HG03159 (cell line): ENCODE data around the gene ANGPT4.
"Not testable (repeated sequence)": the region's sequence is repeated elsewhere in the genome, so short reads cannot be mapped to it uniquely, and the experiment has no call there.

Experiments used
- ATAC-seq: cut with Tn5 transposase; IDR thresholded peaks from one replicate; pipeline ENCODE4 v1.9.1; 2021; ENCODE audit warnings: mild to moderate bottlenecking, moderate library complexity; ENCODE audit not compliant: unreplicated experiment

ANGPT4 gene

DNA sequence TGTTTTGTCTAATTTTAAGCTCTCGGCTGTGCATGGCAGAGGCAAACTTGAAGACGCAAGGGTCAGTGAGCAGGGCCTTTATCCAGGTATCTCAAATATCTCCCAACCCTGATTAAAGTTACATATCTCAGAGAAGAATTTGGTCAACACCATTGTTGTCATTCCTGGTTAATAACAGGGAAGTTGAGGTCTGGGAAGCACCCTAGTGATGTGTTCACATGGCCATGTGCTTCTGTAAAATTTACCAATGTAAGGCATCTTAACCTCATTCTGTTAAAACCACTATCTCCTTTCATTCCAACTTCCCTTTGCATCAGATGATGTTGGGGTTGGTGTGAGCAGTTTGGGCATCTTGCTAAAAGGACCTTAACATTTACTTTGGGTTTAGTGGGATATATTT is 86.6 kb downstream of the ANGPT4 start:
- no peak for ATAC-seq

DNA sequence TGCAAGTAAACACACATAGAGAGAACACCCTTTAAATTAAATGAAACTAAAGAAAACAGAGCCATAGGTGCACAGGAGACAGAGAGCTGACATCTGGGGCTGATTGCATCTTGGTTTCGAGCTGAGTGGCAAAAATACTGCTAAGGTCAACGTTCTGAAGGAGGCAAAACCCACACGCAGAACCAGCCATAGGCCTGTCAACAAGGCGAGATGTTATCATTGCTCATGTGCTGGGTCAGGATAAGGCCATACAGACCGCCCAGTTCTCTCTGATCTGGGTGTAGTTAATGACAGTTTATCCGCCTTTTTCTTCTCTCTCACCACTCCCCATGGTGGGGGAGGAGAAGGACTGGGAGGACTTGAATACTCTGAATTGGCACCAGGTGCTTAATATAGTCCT is 87.1 kb downstream of the ANGPT4 start:
- ATAC-seq, result no peak

DNA sequence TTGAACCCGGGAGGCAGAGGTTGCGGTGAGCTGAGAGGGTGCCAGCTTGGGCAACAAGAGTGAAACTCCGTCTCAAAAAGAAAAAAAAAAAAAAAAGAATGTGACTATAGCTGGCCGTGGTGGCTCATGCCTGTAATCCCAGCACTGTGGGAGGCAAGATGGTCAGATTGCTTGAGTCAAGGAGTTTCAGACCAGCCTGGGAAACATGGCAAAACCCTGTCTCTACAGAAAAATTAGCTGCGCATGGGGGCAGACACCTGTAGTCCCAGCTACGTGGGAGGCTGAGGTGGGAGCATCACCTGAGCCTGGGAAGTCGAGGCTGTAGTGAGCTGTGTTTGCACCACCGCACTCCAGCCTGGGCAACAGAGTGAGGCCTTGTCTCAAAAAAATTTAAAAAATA is 88.2 kb downstream of the ANGPT4 start:
- ATAC-seq, result not testable (repeated sequence)

DNA sequence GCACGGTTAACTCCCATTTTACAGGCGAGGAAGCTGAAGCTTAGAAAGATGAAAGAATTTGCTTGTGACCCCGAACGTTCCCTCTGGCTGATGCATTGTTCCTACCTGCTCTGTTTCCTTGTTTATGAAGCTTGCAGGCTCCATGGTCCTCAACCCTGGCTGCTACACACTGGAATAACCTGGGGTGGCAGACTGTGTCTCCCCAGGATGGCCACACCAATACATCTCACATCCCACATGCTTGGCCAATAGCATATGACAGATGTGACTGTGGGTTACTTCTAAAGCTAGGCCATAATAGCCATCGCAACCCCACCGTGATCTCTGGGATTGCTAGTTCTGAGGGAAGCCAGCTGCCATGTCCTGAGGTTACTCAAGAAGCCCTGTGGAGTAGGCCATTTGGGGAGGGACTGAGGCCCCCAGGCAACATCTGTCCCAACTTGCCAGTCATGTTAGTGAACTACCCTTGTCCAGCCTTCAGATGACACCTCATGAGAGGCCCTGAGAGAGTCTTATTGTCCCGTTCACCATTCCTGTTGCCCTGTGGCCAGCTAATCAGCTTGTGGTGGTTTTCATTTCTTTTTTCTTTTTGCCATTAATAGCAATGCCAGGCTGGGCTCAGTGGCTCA is 89.3 kb downstream of the ANGPT4 start:
- ATAC-seq, result no peak

DNA sequence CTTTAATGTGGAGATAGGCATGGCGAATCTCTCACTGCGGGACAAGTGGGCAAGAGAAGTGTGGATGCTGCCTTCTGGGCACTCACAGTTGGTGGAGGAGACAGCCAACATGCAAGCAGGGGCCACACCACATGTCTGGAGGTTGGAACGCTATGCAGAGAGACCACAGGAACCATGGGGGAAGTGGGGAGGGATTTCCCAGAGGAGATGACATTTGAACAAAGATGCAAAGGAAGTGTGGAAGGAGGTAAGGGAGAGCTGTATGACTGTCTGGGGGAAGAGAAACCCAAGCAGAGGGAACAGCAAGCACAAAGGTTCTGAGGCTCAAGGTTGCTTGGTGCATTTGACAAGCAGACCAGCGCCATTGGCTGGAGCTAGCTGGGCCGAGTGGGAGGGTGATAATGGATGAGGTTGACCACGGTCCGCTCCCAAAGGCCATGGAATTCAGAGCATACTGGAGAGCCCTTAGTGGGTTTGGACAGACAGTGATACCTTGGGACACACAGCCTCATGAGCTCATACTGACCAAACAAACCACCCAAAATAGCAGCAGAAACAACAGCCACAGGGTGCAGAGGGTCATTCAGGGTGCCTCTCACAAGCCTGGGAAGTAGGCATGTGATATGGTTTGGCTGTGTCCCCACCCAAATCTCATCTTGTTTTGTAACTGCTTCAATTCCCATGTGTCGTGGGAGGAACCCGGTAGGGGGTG is 90.3 kb downstream of the ANGPT4 start:
- no peak for ATAC-seq

DNA sequence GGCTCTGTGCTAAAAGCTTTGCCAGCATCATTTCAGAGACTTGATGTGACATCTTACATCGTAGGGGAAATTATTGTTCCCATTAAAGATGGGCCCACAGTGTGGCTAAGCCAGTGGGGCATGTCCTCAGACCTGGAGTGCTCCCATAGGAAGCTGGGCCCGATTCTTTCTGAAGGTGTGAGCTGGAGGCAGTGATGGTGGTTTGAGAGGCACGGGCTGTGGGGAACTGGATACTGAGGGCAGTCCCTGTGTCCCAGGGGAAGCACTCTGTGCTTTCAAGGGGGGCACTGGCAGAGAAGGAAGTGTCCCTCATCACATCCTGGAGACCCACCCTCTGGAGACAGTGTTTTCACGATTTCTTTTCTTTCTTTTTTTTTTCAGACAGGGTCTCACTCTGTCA is 91.2 kb downstream of the ANGPT4 start:
- ATAC-seq, result no peak

DNA sequence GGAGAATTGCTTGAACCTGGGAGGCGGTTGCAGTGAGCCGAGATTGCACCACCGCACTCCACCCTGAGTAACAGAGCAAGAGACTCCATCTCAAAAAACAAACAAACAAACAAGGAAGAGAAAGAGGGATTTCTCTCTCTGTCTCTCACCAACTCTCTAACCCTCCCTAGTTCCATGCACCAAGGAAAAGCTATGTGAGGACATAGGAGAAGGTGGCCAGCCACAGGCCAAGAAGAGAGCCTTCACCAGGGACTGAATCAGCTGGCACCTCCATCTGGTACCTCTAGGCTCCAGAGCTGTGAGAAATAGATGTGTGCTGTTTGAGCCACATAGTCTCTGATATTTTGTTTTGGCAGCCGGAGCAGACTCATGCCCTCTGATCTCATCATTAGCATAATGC is 91.6 kb downstream of the ANGPT4 start:
- ATAC-seq, result no peak

DNA sequence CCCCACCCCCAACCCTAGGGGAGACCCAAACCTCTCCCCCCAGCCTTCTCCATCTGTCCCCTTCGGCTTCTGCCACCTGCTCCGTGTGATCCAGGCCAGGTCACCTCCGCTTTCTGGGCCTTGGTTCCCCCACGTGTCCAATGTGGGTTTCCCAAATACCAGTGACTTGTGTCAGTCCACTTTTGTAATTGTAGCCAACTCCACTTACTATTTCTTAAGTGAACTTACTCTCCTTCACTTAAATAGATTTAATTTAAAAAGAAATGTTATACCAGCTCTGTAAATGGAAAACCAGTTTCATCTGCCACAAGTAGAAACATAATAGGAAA is 92.6 kb downstream of the ANGPT4 start:
- ATAC-seq, result no peak

DNA sequence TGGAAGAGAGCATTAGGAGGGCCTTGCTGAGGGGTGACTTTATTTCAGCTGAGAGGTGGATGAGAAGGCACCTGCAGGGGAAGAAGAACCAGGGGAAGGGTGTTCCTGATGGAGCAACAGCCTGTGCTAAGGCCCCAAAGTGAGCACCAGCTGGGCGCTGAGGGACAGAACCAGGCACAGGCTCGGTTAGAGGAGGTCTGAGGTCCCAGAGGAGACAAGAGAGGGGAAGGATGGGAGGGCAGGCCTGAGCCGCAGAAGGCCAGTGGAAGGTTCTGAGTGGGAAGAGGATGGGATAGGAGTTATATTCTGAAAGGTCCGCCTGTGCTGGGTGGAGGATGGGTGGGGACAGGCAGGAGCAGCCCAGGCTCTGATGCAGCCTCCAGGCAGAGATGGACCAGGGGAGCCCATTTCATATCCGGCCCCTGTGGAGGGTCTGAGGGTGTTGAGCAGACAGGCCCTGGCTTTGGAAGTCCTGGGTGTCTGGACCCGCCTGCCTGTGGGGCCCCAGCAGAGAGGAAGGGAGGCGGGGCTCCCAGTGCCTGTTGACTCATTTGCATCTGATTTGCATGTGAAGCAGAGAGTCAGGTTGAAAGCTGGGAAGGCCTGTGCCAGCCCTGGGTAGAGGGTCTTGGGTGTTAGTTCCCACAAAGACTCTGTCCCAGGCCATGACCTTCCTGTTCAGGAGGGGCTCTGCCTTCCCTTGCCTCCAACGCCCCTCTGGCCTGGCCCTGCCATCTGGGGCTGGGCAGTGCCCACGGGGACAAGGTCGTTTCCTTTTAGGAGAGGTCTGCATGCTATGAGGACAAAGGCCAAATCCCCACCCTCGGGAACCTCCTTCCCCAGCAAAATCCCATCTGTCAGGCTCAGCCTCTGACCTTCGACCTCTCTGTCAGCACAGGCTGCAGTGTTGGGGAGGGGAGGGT is 93.2 kb downstream of the ANGPT4 start:
- ATAC-seq, result no peak

DNA sequence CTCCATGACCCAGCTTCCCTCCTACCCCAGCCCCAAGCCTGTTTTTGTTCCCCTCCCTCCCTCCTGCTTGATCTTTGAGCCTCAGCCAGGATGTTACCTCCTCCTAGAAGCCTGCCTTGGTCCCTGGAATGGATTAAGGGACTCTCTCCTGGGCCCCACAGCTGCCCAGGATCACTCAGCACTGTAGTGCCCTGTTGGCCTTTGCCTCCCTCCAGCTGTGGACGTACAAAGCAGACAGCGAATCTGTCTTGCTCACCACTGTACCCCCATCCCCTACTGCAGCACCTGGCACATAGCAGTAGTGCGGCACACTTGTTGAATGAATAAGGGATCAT is 94.4 kb downstream of the ANGPT4 start:
- ATAC-seq, result no peak

DNA sequence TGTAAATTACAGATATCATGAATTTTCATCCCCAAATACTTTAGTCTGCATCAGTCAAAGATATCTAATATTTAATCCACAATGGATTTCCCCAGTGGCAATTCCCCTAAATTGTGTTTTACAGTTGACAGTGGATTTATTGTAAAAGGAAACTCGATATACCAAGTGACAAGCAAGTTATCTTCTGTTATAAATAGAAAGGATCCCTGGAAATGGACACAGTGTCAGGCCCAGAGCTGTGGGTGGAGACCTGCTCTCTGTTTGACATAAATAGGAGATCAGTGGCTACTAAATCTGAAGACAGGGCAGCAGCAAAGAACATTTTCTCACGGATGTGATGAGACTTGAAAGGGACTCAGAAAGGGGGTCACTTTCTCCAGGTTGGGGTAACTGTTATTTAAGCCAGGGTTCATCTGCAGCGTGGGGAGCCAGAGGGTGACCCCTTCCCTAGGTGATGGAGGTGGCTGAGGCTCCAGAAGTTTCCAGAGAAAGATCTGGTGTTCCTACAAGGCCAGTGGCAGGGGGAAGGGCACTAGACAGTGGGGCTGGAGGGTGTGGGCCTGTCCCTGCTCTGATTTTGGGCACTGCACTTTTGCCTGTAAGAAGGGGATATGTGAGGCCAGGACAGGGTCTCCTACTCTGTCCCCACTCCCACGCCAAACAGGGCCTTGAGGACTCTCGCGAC is 94.9 kb downstream of the ANGPT4 start:
- ATAC-seq, result no peak

DNA sequence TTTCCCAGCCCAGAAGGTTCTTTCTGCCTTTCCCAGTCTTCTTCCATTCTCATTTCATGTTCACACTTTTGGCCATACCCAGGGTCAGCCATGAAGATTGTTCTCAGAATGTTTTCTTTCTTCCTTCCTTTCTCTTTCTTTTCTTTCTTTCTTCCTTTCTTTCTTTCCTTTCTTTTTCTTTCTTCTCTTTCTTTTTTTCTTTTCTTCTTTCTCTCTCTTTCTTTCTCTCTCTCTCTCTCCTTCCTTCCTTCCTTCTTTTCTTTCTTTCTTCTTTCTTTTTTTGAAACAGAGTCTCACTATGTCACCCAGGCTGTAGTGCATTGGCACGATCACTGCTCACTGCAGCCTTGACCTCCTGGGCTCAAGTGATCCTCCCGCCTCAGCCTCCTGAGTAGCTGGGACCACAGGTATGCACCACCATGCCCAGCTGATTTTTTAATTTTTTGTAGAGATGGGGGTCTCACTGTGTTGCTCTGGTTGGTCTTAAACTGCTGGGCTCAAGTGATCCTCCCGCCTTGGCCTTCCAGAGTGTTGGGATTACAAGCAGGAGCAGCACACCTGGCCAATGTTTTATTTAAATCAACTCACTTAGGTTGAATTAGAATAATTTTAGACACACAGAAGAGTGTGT is 95.7 kb downstream of the ANGPT4 start:
- ATAC-seq, result no peak
